ENCODE measurements around the gene DNAJB14.

Gene DNAJB14

DNA sequence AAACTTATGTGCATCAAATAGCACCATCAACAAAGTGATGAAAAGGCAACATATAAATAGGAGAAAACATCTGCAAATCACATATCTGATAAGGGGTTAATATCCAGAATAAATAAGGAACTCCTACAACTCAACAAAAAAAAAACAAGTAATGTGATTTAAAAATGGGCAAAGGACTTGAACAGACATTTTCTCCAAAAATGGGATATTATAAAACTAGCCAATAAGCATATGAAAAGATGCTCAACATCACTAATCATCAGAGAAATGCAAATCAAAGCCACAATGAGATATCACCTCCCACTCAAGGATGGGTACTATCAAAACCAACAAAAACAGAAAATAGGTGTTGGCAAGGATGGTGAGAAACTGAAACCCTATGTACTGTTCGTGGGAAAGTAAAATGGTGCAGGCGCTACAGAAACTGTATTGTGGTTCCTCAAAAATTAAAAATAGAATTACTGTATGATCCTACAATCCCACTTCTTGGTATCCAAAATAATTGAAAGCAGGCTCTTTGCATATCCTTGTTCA lies 2.4 kb downstream of the DNAJB14 start:
- no peak for DNase-seq

DNA sequence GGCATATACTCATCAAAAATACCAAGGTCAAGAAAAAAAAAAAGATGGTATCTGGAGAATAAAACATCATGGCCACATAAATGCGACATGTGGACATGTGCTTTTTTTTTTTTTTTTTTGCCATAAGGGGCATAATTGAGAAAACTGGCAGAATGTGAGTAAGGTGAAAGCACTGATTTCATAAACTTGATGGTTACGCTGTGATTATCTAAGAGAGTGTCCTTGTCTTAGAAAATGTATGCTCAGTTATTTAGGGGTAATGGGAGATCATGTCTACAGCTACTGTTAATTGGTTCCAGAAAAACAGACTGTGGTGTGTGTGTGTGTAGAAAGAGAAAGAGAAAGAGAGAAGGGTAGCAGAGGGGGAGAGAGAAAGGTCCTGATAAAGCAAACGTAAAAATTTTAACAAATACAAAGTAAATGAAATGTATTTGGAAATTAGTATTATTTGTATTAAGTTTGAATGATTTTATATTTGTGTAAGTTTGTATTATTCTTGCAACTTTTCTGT lies 8.1 kb downstream of the DNAJB14 start:
- no peak for DNase-seq

DNA sequence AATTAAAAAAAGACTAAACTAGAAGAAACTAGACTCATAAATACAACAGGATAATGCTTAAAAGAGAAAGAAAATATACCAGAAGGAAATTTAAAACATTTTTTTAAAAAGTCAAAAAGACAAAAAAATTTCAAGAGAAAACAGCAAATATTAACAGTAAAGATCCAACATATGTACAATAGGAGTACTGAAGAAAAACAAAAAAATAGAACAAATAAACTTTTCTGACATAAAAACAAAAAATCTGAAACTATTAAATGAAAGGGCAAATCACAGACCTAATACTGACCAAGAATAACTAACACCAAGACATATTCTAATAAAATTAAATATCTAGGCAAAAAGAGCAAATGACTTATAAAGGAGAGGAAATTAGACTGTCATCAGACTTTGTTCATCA lies 11.5 kb downstream of the DNAJB14 start:
- no peak for DNase-seq

DNA sequence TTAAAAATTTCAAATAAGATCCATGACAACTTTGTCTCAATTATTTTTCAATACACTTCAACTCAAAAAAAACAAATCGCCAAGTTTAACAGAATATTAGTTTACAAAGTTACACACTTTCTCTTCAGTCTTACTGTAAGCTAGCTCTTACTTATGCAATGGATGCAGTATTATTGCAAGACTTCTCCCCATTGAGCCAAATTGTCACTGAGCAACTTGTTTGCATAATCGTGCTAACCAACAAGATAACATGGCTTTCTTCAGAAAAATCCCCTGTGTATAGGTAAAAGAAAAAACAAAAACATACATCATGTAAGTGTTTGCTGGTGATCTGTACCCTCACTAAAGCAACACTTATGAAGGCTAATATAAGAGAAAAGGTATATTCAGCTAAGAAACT lies 18.9 kb downstream of the DNAJB14 start:
- DNase-seq: no peak

DNA sequence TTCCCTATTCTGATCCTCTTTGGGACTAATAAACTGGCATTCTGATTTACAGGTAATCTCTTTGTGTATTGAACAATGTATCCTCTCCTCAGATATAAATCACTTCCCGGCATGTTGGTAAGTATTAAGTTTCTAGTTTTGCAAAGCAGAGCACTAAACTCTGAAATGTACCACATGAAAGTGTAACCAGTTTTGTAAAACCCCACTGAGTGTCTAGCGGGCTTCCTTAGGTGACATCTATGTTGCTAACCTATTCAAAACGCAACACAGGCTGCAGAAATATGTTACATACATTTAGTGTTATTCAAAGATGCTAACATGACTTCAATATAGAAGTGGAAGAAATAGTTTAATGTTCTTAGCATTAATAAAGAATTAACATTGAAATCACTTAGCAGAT lies 25.2 kb downstream of the DNAJB14 start:
- no peak for DNase-seq

DNA sequence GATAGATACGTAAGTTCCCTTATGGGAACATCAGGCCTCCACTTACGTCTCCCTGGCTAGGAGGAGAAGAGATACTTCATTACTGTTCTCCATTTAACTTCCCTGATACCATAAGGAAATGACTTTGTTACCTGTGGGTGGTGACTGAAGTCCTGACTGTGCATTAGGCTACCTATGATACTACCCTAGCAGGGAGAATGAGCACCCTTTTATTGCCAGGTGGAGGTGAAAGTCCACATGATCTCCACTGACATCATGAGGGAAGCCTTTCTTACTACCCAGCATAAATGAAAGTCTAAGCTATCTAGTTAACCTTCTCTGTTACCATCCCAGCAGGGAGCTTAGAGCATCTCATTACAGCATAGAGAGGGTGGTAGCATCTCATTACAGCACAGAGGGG lies 27.8 kb downstream of the DNAJB14 start:
- no peak for DNase-seq

DNA sequence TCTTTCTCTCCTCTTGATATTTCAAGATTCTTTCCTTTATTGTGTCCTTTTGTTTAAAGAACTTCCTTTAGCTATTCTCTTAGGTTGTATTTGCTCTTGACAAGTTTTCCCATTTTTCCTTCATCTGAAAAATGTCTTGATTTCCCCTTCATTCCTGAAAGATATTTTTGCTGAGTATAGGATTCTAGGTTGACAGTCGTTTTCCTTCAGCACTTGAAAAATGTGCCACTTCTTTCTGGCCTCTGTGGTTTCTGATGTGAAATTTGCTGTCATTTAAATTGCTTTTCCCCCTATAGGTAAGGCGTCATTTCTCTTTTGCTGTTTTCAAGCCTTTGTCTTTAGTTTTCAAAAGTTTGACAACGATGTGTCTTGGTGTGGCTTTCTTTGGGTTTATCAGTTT lies 28.8 kb downstream of the DNAJB14 start:
- DNase-seq: no peak

DNA sequence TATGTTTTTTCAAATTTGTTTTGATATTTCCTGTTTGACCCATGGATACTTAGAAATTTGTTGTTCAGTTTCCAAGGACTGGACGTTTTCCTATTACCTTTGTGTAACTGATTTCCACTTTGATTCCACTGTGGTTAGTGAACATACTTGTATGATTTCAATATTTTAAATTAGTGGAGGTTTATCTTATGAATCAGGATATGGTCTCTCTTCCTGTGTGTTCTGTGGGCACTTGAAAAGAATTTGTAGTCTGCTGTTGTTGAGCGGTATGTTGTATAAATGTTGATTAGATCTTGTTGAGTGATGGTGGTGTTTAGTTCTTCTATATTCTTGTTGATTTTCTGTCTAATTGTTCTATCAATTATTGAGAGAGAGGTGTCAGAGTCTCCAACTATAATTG lies 31.0 kb downstream of the DNAJB14 start:
- no peak for DNase-seq

DNA sequence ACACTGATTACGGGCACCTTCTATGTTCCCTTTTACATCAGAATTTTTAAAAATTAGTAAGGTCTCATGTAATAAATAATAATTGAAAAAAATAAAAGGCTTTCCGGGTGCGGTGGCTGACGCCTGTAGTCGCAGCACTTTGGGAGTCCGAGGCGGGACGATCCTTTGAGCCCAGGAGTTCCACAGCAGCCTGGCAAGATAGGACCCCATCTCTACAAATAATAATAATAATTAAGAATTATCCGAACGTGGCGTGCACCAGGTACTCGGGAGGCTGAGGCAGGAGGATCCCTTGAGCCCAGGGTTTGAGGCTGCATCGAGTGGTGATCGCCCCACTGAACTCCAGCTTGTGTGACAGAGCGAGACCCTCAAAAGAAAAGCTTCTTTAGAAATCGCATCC lies 51.4 kb downstream of the DNAJB14 start:
- no peak for DNase-seq

DNA sequence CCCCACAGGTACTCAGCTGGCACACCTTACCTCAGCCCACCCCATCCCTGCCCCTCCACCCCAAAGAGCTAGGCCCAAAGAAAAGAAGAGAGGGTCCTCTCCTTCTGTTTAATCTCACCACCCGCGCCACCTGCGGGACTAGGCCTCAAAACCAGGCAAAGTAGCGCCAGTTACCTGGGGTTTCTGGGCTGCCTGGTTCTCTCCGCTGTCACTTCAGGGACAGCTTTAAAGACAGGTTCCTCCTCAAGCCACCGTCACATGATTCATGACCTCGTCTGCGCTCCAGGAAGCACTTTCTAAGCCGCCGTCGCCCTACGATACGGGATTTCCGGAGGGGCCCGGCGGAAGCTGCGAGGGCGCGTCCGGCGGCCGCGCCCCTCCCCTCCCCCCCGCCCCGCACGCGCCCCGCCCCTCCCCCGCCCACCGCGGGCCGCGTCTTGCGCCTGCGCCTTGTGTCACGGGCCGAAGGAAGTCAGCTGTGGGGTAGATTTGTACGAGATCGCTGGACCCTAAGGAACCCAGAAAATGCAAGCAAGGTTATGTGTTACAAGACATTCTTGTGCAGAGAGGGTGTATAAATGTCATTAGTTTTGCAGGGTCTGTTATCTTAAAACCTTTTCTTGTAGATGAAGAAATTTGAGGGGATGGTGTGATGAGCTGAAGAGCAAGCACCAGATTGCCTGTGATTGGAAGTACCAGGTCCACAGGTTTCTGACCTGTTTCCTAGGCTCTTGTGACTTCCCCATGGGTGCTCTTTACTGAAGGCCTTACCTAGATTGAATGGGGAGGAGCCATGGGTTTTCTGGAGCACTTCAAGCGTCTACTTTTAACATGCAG lies 52.0 kb downstream of the DNAJB14 start, which contains the start of gene LAMTOR3:
Gene LAMTOR3, minus strand, starts transcription at position 267 of the 837 bp plus-strand sequence. CDS start 464 bp downstream, outside the sequence.
- DNase-seq: peak; percentile 91

DNA sequence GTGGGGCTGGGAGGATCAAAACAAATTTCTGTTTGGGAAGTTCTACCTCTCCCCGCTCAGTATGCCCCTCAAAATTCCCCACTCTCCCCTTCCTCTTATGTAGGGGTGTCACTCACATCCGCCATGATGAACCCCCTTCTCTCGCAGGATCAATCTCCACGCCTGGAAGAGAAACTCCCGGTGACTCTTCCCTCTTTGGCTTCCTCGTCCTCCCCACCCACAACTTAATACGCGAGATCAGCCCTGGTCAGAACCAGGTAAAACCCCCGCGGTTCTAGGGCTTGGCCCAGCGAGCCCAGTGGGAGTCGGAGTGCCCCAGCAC lies 52.6 kb downstream of the DNAJB14 start:
- no peak for DNase-seq

DNA sequence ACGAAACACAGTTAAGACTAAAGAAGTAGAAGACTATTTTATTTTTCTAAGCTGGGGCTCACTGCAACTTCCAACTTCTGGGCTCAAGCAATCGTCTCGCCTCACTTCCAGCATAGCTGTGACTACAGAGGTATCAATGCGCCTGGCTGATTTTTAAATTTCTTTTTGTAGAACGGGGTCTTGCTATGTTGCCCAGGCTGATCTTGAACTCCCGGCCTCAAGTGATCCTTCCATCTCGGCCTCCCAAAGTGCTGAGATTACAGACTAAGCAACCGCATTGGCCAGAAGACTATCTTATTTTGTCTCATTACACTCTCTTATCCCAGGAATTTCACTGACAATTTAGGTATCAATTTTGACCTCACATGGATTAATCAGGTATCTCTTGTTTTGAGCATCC lies 53.4 kb downstream of the DNAJB14 start:
- DNase-seq: no peak

DNA sequence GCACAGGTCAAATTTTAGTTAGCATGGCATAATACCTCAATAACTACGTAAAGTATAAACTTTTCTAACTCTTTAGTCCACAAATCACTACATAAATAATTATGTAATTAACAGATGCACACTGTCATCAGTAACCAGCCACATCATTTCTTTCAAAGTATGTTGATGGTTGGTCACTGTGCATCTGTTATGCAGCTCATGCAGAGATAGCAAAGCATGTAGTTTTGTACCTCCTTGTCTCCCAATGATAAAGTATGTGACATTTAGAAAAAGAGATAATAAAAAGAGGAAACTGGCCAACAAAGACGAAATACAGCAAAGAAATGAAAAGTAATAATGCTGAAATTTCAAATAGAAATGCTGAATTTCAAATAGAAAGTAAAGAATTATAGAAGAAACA lies 55.1 kb downstream of the DNAJB14 start:
- no peak for DNase-seq

DNA sequence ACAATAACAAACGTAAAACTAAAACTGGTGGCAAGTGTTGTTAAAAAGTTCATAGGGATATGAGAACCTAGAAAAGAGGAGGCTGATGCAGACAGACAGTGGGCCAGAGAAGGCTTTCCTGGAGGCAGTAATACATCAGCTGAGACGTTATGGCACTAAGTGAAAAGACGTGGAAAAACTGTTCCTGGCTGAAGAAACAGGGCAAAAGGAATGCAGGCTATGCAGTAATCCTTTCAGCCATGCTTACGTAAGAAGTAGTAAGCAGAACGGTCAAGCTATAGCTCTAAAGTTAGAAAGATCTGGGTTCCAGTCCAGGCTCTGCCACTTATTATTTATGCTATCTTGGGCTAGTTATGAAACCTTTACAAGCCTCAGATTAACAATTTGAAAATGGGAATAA lies 58.6 kb downstream of the DNAJB14 start:
- no peak for DNase-seq

DNA sequence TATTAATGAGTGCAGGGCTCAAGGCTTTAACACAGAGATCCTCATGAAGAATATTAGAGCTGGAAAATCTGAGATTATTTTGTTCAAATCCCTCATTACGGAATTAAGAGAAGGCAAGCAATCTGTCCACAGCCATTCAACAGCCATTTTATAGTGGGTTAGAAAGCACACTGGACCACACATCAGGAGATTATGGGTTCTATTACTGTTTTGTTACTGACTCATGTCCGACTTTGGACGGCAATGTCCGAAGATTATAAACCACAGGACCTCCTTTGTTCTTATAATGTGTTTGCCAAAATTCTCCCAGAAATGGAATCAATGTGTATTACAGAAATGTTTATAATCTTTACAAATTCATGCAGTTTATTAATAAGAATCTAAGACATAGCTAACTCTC lies 60.3 kb downstream of the DNAJB14 start:
- no peak for DNase-seq

DNA sequence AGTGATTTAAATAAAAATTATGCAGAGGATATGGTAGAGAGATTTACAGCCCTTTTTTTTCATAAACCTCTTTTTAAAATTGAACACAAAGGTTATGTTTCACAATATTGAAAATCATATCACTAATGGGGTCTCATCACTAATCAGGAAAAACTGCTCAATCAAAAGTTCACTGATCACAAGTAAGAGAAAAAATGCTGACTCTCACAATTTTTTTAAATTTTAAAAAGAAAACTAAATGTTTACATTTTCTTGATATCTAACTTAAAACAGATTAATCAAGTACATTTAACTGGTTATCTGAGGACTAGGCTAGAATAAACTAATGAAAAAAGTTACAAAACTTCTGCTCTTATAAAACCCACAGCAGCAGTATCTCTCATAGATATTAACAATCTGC lies 60.7 kb downstream of the DNAJB14 start:
- no peak for DNase-seq

DNA sequence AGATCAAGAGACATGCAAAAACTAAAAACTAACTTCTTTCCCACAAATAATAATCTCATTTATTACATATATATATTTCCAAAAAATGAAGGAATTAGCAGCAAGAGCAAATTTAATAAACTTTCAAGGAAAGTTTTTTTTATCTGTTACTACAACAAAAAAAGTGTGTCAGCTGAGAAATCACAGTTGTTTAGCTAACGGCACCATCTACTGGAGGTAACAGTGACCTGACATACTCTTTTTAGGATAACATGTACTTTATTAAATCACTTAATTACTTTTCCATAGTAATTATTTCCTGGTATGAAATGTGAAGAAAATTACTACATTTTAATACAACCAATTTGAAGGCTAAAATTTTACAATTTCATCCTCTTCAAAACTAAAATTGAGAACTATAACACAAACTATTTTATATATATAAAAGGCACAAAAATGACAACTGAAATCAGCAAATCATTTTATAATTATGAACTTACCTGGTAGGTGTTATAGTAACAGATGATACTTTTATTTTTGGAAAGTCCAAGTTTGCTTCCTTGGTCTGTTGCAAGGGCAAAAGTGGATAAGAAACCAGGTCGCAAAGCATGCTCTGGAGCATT lies 61.3 kb downstream of the DNAJB14 start:
- DNase-seq: no peak

DNA sequence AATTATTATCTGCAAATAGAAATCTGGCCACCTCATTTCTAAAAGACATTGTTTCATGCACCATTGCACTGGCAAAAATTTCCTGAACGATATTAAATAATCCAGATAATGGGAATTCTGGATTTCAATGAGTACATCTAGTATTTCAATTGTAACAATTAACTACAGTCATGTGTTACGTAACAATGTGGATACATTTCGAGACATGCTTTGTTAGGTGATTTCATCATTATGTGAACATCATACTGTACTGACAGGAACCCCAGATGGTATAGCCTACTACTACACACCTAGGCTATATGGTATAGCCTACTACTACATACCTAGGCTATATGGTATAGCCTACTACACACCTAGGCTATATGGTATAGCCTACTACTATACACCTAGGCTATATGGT lies 67.0 kb downstream of the DNAJB14 start:
- DNase-seq: no peak

DNA sequence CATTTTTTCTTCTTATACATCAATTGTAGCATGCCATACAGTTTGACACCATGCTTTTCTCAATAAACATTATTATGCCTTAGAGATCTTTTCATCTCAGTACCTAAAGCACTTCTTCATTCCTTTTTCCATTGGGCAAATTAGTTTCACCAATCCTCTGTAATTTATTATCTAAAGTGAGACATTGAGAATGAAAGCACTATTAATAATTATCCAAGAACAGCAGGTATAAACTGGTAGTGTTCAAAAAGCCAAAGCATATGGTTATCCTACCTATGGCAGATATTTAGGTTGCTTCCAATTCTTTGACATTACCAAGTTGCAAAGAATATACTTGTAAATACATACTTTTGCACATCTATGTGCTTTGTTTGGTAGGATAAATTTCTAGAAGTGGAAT lies 67.8 kb downstream of the DNAJB14 start:
- DNase-seq: no peak

DNA sequence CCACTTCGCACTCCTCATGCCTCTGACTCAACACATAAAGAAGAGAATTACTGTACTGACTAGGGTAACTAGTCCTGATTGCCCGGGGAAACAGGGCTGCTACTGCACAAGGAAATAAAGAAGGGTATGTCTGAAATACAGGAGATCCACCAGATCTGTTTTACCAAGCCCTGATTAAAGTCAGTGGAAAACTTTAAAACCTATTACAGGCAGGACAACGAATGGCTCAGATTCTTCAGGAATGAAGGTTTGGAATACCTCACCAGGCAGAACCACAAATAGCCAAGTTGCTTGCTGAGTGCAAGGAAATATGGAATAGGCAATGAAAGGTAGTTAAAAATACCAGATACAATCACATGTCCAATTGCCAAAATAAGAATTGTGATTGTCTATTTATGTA lies 69.5 kb downstream of the DNAJB14 start:
- no peak for DNase-seq

DNA sequence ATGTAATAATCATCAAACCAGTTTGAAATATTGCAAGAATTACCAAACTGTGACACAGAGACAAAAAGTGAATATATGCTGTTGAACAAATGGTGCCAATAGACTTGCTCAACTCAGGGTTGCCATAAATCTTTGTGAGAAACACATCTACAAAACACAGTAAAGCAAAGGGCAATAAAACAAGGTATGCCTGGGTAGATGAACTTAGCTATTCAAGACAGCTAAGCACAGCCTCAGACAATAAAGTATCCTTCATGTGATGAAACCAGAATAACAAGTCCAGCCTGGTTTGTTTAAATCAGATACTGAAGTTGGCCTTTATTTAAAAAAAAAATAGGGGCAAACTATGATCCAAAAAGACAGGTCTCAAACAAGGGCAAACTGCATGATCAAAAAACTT lies 71.3 kb downstream of the DNAJB14 start:
- DNase-seq: no peak

DNA sequence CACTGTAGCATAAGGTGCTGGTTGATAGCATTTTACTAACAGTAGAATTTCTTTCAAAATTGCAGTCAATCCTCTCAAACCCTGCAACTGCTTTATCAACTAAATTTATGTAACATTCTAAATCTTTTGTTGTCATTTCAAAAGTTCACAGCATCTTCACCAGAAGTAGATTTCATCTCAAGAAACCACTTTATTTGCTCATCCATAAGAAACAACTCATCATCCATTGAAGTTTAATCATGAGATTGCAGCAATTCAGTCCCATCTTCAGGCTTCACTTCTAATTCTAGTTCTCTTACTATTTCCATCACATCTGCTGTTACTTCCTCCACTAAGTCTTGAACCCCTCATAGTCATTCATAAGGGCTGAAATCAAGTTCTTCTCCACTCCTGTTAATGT lies 73.8 kb downstream of the DNAJB14 start:
- no peak for DNase-seq

DNA sequence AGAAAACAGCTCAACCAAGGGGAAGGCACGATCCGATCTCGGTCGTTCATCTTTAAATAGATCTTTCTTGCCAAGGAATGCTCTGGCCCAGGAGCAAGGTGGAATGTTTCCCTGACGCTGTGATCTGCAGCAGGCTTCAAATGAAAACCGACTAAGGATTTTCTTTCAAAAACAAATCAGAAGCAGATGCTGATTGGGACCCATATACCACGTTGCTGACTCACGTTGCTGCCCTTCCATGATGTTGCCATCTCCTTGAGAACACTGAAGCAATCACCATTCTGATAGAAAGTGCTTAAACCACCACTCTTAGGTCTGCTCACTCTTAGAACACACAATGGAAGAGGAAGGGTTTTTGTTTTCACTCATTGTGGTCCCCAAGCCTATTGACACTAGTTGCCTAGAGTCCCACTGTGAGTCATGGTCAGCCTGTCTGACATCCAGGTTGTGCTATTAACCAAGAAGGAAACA lies 78.3 kb downstream of the DNAJB14 start:
- DNase-seq: no peak

DNA sequence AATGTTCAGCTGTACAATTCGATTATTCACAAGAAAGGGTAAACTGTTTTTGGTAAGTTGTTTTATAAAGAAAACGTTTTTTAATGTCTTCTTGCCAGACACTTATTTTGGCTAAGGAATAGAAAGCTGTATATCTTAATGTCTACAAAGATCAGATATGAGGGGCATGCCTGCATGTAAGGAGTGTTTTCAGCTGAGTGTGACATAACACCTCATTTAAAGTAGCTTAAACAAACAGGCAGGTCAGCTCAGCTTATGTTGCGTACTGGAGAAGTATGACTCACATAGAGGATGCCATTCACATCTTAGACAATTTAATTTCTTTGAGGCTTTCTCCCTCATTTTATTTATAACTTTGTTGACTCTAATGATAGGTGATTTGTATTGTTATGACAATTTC lies 82.6 kb downstream of the DNAJB14 start:
- no peak for DNase-seq
